Small intestine (tissue), 7 donors: ENCODE data around the gene LAD1. TPM values are rescaled to one million over a fixed set of nuclear protein-coding genes. Genes with fewer than 3 reads are reported as not detected.
A peak's percentile ranks its signal among the peaks of the same experiment; 100 is the strongest.

Experiments used
- DNase-seq, 2 donors: peaks; one replicate each; pipeline versions ENCODE4 v3.0.0 to v3.0.0-alpha.2; 2013
- FAIRE-seq: peaks from 2 replicates; lab custom pipeline; 2012; peaks lifted over from hg19 to GRCh38; lab: Jason Lieb, UNC
- H3K27ac ChIP-seq, 3 donors: one replicate each; pipeline ENCODE4 v1.5.1; 2013; ENCODE audit warnings: low read length in 2 of 3, mild to moderate bottlenecking in 2 of 3, control low read depth in 1 of 3, inconsistent platforms in 1 of 3, low read depth in 1 of 3, moderate library complexity in 1 of 3
- H3K27me3 ChIP-seq, 3 donors: one replicate each; pipeline ENCODE4 v1.6.1; 2013; ENCODE audit warnings: low read length in 3 of 3, inconsistent platforms in 1 of 3; ENCODE audit not compliant: control insufficient read depth in 3 of 3, insufficient read depth in 3 of 3
- H3K36me3 ChIP-seq, 3 donors: one replicate each; pipeline ENCODE4 v1.6.1; 2013; ENCODE audit warnings: low read length in 3 of 3, inconsistent platforms in 1 of 3, low read depth in 1 of 3, mild to moderate bottlenecking in 1 of 3, moderate library complexity in 1 of 3; ENCODE audit not compliant: control insufficient read depth in 3 of 3, insufficient read depth in 2 of 3
- H3K4me1 ChIP-seq, 3 donors: one replicate each; pipeline ENCODE4 v1.6.1; 2013; ENCODE audit warnings: low read length in 2 of 3, inconsistent platforms in 1 of 3, low read depth in 1 of 3, mild to moderate bottlenecking in 1 of 3, moderate library complexity in 1 of 3; ENCODE audit not compliant: control insufficient read depth in 3 of 3, insufficient read depth in 2 of 3
- H3K4me3 ChIP-seq, 3 donors: one replicate each; pipeline ENCODE4 v1.5.1; 2013; ENCODE audit warnings: low read length in 3 of 3, control low read depth in 1 of 3, inconsistent platforms in 1 of 3, low read depth in 1 of 3, mild to moderate bottlenecking in 1 of 3, moderate library complexity in 1 of 3
- H3K9me3 ChIP-seq, 2 donors: one replicate each; pipeline ENCODE4 v1.6.1; 2013; ENCODE audit warnings: low read depth in 1 of 2, low read length in 1 of 2; ENCODE audit not compliant: control insufficient read depth in 2 of 2, insufficient read depth in 1 of 2
- WGBS, 3 donors: extraction: QIAGEN DNeasy Blood & Tissue Kit; methylation state at CpG; one replicate each; pipeline ENCODE4 v1.1.7; 2013; 5-methylcytosine and 5-hydroxymethylcytosine counted together
- polyA plus RNA-seq, 4 donors: library from polyadenylated mRNA; stranded (reverse) in 3 of 4; unstranded in 1 of 4; fragments of 200-250 nt in 3 of 4; fragments of 120-200 nt in 1 of 4; gene quantifications; one replicate each; pipeline versions ENCODE4 v1.2.1 to v1.2.3, GENCODE V29; 2013
- donor health status: healthy with polysubstance abuse.
- donor health status: control.
- donor health status: control.
- donor health status: Bipolar disorder and iron deficiency.
- donor health status: healthy.

The LAD1 gene
- polyA plus RNA-seq, 4 donors, result 108 to 138 (median 131) TPM

DNA sequence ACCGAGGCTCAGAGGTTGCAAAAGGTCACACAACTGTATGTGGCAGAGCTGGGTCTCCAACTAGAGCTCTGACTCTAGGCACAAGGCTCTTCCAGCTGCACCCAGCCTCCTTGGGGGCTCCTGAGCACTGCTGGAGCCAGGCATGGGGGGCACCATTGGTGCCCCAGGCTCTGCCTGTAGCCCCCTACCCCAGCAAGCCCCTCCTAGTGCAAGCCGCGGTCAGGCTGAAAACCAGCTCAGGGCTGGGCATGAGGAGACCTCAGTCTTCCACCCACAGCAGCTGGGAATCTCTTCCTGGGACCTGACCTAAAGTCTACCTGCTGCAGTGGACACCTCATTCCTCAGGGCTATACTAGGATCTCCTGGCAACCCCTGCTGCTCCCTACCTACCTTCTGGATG is 36.2 kb downstream of the LAD1 start:
- no peaks in the 10 kb centered on the region for H3K9me3 ChIP-seq
- no peaks in the 10 kb centered on the region for H3K36me3 ChIP-seq
- peaks cover 0 to 12% (median 0%) of the 10 kb centered on the region in 3 donors for H3K27me3 ChIP-seq
- DNase-seq (no peak), FAIRE-seq (no peak)
- 95 to 100% (median 96%) methylated on average over 3 of the region's 3 CpGs for WGBS, 3 donors
- no peaks in the 10 kb centered on the region for H3K4me1 ChIP-seq
- H3K27ac ChIP-seq, result no peak overlapping the region
- H3K4me3 ChIP-seq, result no peak overlapping the region

DNA sequence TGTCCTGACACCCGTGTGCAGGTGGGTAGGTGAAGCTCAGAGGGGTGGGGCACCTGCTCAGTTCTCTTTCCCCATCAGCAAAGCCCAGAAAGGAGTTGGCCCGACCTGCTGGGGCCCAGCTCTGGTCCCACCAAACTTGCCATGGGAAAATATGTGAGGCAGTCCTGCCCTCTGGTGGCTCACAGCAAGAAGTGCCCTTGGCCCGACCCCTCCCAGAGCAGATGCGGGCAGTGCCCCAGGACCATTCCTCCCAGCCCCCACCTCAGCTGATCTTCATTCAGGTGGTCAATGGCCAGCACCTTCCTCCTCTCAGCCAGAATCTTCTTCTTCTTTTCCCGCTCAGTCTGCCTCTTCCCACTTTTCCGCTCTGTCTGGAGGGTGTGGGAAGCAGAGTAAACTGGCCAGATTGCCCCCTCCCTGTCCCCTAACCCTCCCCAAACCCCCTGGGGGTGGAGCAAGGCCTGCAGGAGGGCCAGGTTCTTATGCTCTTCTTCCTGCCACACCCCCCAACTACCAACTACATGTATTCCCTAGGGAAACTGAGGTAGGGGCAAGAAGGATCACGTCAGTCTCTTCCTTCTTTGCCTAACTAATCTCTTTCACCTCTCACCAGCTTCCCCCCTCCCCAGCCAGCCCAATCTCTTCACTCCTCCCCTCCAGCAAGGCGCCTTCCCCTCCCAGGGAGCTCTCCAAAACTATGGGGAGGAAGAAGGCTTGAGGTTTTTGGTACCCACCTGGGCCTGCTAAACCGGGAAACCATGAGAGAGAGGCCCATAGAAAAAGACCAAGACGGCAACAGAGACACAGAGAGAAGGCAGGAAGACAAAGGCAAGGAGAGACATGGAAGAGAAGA is 37.2 kb downstream of the LAD1 start:
- FAIRE-seq, result no peak

DNA sequence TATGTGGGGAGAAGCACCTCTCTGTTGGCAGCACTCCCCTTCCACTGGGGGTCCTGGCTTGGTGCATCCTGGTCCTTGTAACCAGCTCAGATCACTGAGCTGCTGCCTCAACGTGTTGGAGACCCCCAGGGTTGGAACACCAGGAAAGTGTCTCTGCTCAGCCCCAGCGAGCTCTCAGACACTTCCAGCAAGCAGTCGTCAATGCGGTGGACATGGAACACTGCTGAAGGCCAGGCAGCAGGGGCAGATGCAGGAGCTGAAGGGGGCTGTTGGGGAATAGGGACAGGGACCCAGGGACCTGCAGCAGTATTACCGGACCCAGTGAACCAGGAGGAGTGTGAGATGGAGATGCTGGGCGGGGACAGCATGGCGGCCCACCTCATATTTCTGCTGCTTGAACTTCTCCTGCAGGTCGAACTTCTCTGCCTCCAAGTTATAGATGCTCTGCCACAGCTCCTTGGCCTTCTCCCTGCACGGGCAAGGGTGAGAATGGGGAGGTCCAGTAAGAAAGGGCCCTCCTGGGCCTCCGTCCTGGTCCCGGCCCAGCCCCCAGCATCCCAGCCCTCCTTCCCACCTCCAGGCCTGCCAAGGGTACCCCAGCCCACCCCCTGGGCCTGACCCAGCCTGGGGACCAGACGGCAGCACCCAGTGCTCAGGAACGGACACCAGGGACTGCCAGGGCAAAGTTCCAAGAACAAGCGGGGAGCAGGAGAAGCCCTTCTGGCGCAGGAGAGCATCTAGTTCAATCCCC is 38.0 kb downstream of the LAD1 start:
- 78 to 82% (median 81%) methylated on average over 15 of the region's 15 CpGs for WGBS, 3 donors
- H3K36me3 ChIP-seq, result no peaks in the 10 kb centered on the region
- H3K27ac ChIP-seq, result no peak overlapping the region
- DNase-seq, result peak in 1 of 2 donors; percentile 16
- peaks cover 0 to 10% (median 0%) of the 10 kb centered on the region in 3 donors for H3K27me3 ChIP-seq
- no peaks in the 10 kb centered on the region for H3K4me1 ChIP-seq
- H3K9me3 ChIP-seq, result no peaks in the 10 kb centered on the region
- H3K4me3 ChIP-seq, result no peak overlapping the region
- no peak for FAIRE-seq

More for the DNA sequence above, 37.2 kb downstream of the LAD1 start:
- Histone ChIP-seq H3K27me3 (peaks cover 0 to 12% (median 0%) of the 10 kb centered on the region in 3 donors), H3K9me3 (no peaks in the 10 kb centered on the region), H3K27ac (no peak overlapping the region), H3K36me3 (no peaks in the 10 kb centered on the region), H3K4me1 (no peaks in the 10 kb centered on the region), H3K4me3 (no peak overlapping the region)
- 37 to 46% (median 38%) methylated on average over 10 of the region's 10 CpGs for WGBS, 3 donors
- peak in 1 of 2 donors; percentile 38 for DNase-seq

DNA sequence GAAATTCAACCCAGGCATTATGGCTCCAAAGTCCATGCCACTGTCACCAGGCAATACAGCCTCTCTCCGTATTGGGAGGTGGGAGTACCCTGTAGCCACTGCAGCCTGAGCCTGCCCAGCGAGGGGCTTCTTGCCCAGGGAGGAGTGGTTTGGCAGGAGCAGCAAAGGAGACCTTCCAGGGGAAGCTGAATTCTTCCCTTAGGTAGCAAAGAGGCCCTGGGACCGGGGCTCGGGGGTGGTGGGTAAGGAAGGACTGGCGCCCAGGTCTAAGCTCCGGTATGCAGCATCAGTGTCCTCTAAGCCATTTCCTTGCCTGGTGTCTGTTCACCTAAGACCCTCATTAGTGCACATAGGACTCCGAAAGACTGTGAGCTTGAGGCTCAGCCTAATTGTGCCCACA is 38.6 kb downstream of the LAD1 start:
- Histone ChIP-seq H3K27ac (no peak overlapping the region), H3K27me3 (peaks cover 0 to 11% (median 0%) of the 10 kb centered on the region in 3 donors), H3K36me3 (no peaks in the 10 kb centered on the region), H3K9me3 (no peaks in the 10 kb centered on the region), H3K4me1 (no peaks in the 10 kb centered on the region), H3K4me3 (no peak overlapping the region)
- no peak for FAIRE-seq
- no peak for DNase-seq
- 67 to 84% (median 69%) methylated on average over 7 of the region's 7 CpGs for WGBS, 3 donors

DNA sequence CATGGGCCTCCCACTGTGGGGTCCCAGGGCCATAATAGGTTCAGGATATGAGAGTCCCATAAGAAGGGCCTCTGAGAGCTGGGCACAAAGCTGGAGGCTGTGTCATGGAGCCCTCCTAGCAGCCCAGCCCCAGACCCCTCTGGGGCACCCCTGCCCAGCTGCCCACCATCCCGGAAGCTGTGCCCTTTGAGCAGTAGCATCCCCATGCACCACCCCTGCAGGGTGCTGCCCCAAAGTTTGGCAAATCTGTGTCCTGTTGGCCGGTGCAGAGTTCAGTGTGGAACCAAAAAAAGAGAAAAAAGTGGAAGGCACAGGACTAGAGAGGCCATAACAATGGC is 39.3 kb downstream of the LAD1 start:
- no peak overlapping the region for H3K27ac ChIP-seq
- WGBS, 3 donors, result 78 to 92% (median 81%) methylated on average over 2 of the region's 2 CpGs
- DNase-seq, result no peak
- no peak for FAIRE-seq
- no peaks in the 10 kb centered on the region for H3K36me3 ChIP-seq
- H3K9me3 ChIP-seq, result no peaks in the 10 kb centered on the region
- H3K4me1 ChIP-seq, result no peaks in the 10 kb centered on the region
- peaks cover 0 to 14% (median 0%) of the 10 kb centered on the region in 3 donors for H3K27me3 ChIP-seq
- H3K4me3 ChIP-seq, result no peak overlapping the region

DNA sequence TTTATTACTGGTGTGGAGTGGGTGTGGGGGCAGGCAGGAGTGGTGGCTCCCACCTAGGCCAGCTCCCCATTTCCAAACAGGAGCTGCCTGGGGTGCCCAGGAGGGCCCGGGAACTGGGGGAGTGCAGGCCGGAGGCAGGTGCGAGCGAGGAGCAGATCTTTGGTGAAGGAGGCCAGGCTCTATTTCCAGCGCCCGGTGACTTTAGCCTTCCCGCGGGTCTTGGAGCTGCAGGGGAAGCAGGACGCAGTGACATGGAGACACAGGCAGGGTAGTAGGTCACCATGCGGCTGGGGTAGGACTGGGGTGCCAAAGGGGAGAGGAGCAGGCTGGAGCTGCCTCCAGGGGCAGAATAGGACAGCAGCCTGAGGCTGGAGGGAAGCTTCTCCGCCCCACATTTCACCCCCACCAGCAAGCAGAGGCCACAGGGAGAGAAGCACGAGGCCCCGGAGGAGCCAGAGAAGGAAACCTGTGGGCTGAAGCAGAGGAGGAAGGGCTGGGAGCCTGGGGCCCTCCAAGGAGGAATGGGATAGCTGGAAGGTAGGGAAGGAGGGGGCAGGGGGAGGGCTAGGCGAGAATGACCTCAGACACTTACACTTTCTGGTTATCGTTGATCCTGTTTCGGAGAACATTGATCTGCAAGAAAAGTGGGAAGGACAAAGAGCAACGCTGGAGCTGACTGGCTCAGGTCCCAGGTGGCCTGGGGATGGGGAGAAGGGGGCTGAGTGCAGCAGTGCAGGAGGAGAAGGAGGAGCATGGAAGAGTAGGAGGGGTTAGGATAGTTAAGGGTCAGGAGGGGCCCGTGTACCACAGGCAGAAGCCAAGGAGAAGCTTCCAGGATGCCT is 39.9 kb downstream of the LAD1 start:
- no peak overlapping the region for H3K4me3 ChIP-seq
- no peaks in the 10 kb centered on the region for H3K9me3 ChIP-seq
- no peaks in the 10 kb centered on the region for H3K4me1 ChIP-seq
- H3K36me3 ChIP-seq, result no peaks in the 10 kb centered on the region
- 76 to 81% (median 77%) methylated on average over 18 of the region's 18 CpGs for WGBS, 3 donors
- no peak overlapping the region for H3K27ac ChIP-seq
- DNase-seq, result no peak
- peaks cover 0 to 14% (median 0%) of the 10 kb centered on the region in 3 donors for H3K27me3 ChIP-seq
- FAIRE-seq, result no peak

DNA sequence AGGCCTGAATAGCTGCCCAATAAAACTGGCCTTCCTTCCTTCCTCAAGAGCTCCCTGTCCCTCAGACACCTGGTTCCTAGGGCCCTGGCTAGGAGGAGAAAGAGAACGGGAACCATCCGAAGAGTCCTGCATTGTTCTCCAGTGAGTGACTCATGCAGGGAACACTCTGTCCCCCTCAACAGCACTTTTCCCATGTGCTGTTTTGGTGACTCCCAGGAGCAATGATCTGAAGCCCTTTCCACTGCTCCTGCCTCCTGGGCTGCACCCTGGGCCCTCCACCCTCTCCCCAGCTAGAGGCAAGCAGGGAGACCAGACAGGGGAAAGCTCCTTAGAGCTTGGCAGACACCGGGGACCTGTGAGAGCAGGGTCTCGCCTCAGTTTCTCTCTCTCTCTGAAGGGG is 40.5 kb downstream of the LAD1 start:
- 83 to 90% (median 90%) methylated on average over 4 of the region's 4 CpGs for WGBS, 3 donors
- FAIRE-seq, result no peak

More for the DNA sequence above, 40.5 kb downstream of the LAD1 start:
- H3K27ac ChIP-seq, result no peak overlapping the region
- no peaks in the 10 kb centered on the region for H3K9me3 ChIP-seq
- no peak for DNase-seq
- no peaks in the 10 kb centered on the region for H3K4me1 ChIP-seq
- H3K36me3 ChIP-seq, result no peaks in the 10 kb centered on the region
- no peak overlapping the region for H3K4me3 ChIP-seq
- peaks cover 0 to 14% (median 0%) of the 10 kb centered on the region in 3 donors for H3K27me3 ChIP-seq
